Esophagus squamous epithelium (tissue), 5 donors: ENCODE data around the gene MAPKAP1. TPM values are rescaled to one million over a fixed set of nuclear protein-coding genes. Genes with fewer than 3 reads are reported as not detected.

Experiments
- DNase-seq: peaks from one replicate; lab custom pipeline; 2025; lab: John Stamatoyannopoulos, UW
- H3K27ac ChIP-seq, 4 donors: fragments of 200-600 bp; sonication (generic); one replicate each; pipeline ENCODE4 v1.5.1; 2016 to 2019; ENCODE audit warnings: mild to moderate bottlenecking in 1 of 4
- H3K27me3 ChIP-seq, 4 donors: fragments of 200-600 bp; sonication (generic); 1 replicate in 3 of 4; 2 replicates in 1 of 4; pipeline versions ENCODE4 v1.5.1 to v1.6.0; 2017 to 2021; ENCODE audit warnings: antibody characterized with exemption in 1 of 4
- H3K36me3 ChIP-seq, 3 donors: fragments of 200-600 bp; sonication (generic); one replicate each; pipeline ENCODE4 v1.5.1; 2016 to 2019
- H3K4me1 ChIP-seq, 3 donors: fragments of 200-600 bp; sonication (generic); one replicate each; pipeline ENCODE4 v1.5.1; 2017 to 2019
- H3K4me3 ChIP-seq, 4 donors: fragments of 200-600 bp; sonication (generic); 1 replicate in 3 of 4; 2 replicates in 1 of 4; pipeline ENCODE4 v1.5.1; 2016 to 2019; ENCODE audit warnings: mild to moderate bottlenecking in 2 of 4, moderate library complexity in 1 of 4
- H3K9me3 ChIP-seq, 3 donors: fragments of 200-600 bp; sonication (generic); one replicate each; pipeline ENCODE4 v1.5.1; 2016 to 2019
- CTCF ChIP-seq, 6 experiments: fragments of 450-650 bp in 4 of 6; fragments of 200-600 bp in 2 of 6; sonication (generic) in 2 of 6; IDR thresholded peaks; one replicate each; pipeline ENCODE4 v1.5.1; 2016 to 2019; ENCODE audit warnings: antibody characterized with exemption in 6 of 6, mild to moderate bottlenecking in 4 of 6, moderate library complexity in 4 of 6
- POLR2A ChIP-seq, 4 donors: fragments of 450-650 bp; IDR thresholded peaks; one replicate each; pipeline ENCODE4 v1.6.1; 2017; ENCODE audit warnings: antibody characterized with exemption in 4 of 4, mild to moderate bottlenecking in 4 of 4, moderate library complexity in 3 of 4
- WGBS, 2 donors: methylation state at CpG; one replicate each; pipeline ENCODE4 v1.1.5; 2018; 5-methylcytosine and 5-hydroxymethylcytosine counted together
- intact Hi-C: fragments of 100-400 bp; cut with DNase I; formaldehyde crosslinking; loops from one replicate; pipeline ENCODE4 v1.15.0; 2022
- total RNA-seq, 4 donors: library from RNA; depleted of rRNA; stranded (reverse); fragments of >200 nt; gene quantifications; one replicate each; pipeline ENCODE4 v1.1.0, GENCODE V29; 2016
- donor health status: DM: yes; HTN: yes; CAD: no.

The MAPKAP1 gene
- total RNA-seq, 4 donors from 2014 or later: 59.0 to 87.0 (median 70.9) TPM

GRCh38 chr9:125656560-125656959 lies 50.4 kb downstream of the MAPKAP1 start:
- H3K27ac ChIP-seq: no peak overlapping the region

GRCh38 chr9:125655691-125656410 lies 51.2 kb downstream of the MAPKAP1 start:
- intact Hi-C loops: no loop called here
- Histone ChIP-seq H3K4me3 (no peak overlapping the region), H3K4me1 (peaks cover 0 to 2% (median 1%) of the 10 kb centered on the region in 3 donors), H3K36me3 (peaks cover 0 to 31% (median 0%) of the 10 kb centered on the region in 3 donors), H3K27ac (no peak overlapping the region), H3K27me3 (no peaks in the 10 kb centered on the region), H3K9me3 (no peaks in the 10 kb centered on the region)
- no peak for DNase-seq
- TF ChIP-seq CTCF (IDR thresholded peaks at IDR 0.05): no peak
- no peak for TF ChIP-seq POLR2A (IDR thresholded peaks at IDR 0.05)
- 60 to 69% methylated on average over 5 of the region's 5 CpGs for WGBS, 2 donors

More at GRCh38 chr9:125656560-125656959, 50.4 kb downstream of the MAPKAP1 start:
- H3K4me1 ChIP-seq: no peaks in the 10 kb centered on the region
- no peak overlapping the region for H3K4me3 ChIP-seq
- DNase-seq: no peak
- intact Hi-C loops: no loop called here
- no peaks in the 10 kb centered on the region for H3K9me3 ChIP-seq
- H3K36me3 ChIP-seq: peaks cover 0 to 31% (median 0%) of the 10 kb centered on the region in 3 donors
- no peak for TF ChIP-seq POLR2A (IDR thresholded peaks at IDR 0.05)
- TF ChIP-seq CTCF (IDR thresholded peaks at IDR 0.05): no peak
- 85 to 90% methylated on average over 3 of the region's 3 CpGs for WGBS, 2 donors
- no peaks in the 10 kb centered on the region for H3K27me3 ChIP-seq

DNA sequence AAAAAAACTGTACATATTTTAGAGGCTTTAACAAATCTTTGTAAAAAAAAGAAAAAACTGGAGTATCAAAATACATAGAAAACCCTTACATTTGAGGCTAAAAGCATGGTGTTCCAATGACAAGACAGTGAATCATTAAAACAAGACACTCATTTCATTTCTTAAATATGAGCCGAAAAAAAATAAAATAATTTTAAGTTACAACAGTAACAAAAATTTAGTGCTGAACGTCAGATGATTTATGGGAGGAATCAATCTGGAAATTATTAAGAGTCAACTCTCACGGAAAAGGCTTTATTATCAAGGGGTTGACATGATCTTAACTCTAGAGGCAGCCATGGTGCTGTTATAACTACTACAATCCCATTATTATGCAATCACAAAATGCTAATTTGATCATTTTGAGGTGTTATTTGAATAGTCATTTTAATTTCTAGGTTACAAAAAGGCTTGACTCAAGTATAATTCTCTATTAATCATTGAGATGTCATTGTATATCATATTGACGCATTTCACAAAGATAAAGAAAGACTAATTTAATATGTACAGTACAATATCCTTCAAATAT lies 51.9 kb downstream of the MAPKAP1 start:
- no peak for DNase-seq
- no peak for TF ChIP-seq CTCF (IDR thresholded peaks at IDR 0.05)
- no peak for TF ChIP-seq POLR2A (IDR thresholded peaks at IDR 0.05)

DNA sequence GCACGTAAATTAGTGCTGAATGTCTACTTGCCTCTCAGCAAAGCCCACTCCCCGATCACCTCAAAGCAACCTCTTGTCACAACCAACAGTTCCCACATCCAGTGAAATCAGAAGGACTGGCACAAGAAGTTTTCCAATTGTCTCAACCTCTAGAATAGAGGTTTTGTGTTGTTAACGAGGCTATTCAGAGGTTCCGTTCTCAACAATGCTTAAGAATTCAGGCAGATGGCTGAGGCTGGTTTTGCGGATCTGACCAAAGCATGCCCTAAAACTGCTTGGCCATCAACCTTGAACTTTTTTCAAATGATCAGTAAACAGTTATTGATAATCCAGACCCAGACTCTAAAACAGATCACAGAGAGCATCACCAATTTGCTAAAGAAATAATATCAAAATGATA lies 52.9 kb downstream of the MAPKAP1 start:
- peaks cover 0 to 31% (median 0%) of the 10 kb centered on the region in 3 donors for H3K36me3 ChIP-seq
- H3K27me3 ChIP-seq: no peaks in the 10 kb centered on the region
- intact Hi-C loops: no loop called here
- WGBS, 2 donors: 78 to 93% methylated on average over 5 of the region's 5 CpGs
- H3K4me3 ChIP-seq: no peak overlapping the region
- H3K9me3 ChIP-seq: no peaks in the 10 kb centered on the region
- DNase-seq: no peak
- peaks cover 6 to 19% (median 9%) of the 10 kb centered on the region in 3 donors for H3K4me1 ChIP-seq
- TF ChIP-seq POLR2A (IDR thresholded peaks at IDR 0.05): no peak
- TF ChIP-seq CTCF (IDR thresholded peaks at IDR 0.05): no peak
- no peak overlapping the region for H3K27ac ChIP-seq

More for the DNA sequence above, 51.9 kb downstream of the MAPKAP1 start:
- no peaks in the 10 kb centered on the region for H3K27me3 ChIP-seq
- no peak overlapping the region for H3K4me3 ChIP-seq
- H3K36me3 ChIP-seq: peaks cover 0 to 31% (median 0%) of the 10 kb centered on the region in 3 donors
- intact Hi-C loops: no loop called here
- WGBS, 2 donors: 93 to 94% methylated on average over 4 of the region's 4 CpGs
- no peaks in the 10 kb centered on the region for H3K9me3 ChIP-seq
- H3K27ac ChIP-seq: no peak overlapping the region
- peaks cover 0 to 9% (median 5%) of the 10 kb centered on the region in 3 donors for H3K4me1 ChIP-seq

DNA sequence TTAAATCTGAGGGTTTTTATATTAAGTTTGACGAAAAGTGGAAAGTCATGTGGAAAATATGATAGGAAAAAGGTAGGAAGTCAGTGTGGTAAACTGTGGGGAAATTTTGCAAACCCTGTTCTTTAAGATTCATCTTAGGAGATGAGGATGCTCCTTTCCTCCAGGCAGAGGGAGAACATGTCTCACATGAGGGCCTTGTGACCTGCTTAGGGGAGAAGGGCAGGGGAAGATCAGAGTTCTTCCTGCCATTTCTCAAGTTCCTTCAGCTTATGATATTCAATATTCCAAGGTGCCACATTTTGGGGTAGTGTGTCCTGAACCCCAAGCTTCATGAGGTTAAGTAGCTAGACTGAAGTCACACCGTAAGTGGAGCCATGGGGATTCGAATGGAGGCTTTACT lies 53.7 kb downstream of the MAPKAP1 start:
- Histone ChIP-seq H3K27ac (no peak overlapping the region), H3K9me3 (no peaks in the 10 kb centered on the region), H3K36me3 (peaks cover 0 to 28% (median 0%) of the 10 kb centered on the region in 3 donors), H3K4me1 (peaks cover 6 to 22% (median 9%) of the 10 kb centered on the region in 3 donors), H3K27me3 (no peaks in the 10 kb centered on the region), H3K4me3 (no peak overlapping the region)
- no peak for DNase-seq
- 84 to 93% methylated on average over 3 of the region's 3 CpGs for WGBS, 2 donors
- intact Hi-C loops: no loop called here
- TF ChIP-seq POLR2A (IDR thresholded peaks at IDR 0.05): no peak
- no peak for TF ChIP-seq CTCF (IDR thresholded peaks at IDR 0.05)
